Measurements from ENCODE around the gene C3orf33.
"Not testable (repeated sequence)": the region's sequence is repeated elsewhere in the genome, so short reads cannot be mapped to it uniquely, and the experiment has no call there.

Gene C3orf33, protein sequence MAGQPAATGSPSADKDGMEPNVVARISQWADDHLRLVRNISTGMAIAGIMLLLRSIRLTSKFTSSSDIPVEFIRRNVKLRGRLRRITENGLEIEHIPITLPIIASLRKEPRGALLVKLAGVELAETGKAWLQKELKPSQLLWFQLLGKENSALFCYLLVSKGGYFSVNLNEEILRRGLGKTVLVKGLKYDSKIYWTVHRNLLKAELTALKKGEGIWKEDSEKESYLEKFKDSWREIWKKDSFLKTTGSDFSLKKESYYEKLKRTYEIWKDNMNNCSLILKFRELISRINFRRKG

DNA sequence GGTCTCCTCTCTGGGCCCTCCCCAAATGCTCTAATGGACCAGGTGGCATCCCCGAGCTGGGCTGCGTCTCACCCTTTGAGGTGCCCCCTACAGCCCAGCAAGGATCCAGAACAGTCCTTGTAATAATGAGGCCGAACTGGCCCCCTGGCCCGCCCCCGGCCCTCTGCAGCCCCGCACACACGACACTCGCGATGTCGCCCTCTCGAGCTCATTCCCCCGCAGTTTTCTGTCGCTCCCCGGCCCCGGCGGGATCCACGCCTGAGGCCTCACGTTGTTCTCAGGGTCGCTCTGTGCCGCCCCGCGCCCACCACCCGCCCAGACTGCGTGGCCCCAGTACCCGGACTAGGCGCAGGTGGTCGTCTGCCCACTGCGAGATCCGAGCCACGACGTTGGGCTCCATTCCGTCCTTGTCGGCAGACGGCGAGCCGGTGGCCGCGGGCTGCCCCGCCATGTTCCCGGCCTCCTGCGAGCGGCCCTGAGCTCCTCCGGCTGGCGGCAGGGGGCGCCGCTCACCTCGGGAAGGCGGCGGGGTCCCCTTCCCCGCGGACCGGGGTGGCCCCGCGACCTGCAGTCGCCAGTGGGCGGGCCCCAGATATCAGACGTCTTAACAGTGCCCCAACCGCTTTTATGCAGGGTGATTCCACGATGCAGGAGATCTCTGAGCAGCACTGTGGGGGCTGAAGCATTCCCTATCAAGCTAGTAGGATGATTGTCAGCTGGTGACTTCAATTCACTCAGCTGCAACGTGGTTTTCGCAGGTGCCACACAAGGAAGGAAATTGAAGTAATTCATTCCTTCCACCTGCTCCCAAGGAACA is at the start of gene C3orf33:
Gene C3orf33 (minus strand): TSS at position 477 of the 817 bp plus-strand sequence. CDS start 26 bp downstream, at position 451.
- in situ Hi-C loops (cut with HindIII; ENCODE audit: low sequenced_read_pairs): no loop called here

DNA sequence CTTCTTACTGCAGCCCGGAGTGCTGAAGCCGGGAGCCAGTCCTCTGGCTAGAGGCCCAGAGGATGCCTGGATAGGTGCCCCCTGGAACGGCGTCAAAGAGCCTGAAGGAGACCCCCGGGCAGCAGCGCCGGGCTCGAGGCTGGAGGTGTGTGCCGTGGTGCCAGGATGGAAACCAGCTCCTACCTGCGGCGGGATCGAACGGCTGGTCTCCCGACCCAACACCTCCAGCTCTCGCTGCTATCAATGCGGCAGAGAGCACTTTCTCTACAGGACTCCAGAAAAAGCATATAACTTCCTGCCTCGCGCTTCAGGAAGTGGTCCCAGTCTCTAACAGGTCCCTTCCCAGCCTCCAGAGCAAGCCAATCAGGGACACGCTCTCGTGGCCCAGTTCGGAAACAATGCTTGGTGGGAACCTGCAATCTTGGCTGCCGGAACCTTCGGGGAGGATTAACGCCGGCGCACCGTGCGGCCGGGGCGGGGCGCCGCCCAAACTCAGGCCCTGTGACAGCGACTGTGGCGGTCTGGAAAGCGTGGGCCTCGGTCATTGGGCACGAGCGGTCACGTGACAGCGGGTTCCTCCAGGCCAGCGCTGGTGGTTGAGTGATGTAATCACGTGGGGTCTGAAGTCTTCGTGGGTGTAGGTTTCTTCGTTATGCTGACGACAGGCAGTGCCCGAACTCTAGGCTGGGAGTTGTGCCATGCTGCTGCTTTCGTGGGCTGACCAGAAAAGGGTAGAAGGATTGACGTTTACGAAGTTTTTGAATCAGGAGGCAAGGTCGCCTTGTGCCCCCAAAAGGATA is 48.3 kb upstream of the C3orf33 start, which contains the start of gene SLC33A1:
Gene SLC33A1 (minus strand): TSS at position 287 of the 800 bp plus-strand sequence. CDS start 430 bp downstream, outside the sequence.
- in situ Hi-C loops (cut with HindIII; ENCODE audit: low sequenced_read_pairs): no loop called here

DNA sequence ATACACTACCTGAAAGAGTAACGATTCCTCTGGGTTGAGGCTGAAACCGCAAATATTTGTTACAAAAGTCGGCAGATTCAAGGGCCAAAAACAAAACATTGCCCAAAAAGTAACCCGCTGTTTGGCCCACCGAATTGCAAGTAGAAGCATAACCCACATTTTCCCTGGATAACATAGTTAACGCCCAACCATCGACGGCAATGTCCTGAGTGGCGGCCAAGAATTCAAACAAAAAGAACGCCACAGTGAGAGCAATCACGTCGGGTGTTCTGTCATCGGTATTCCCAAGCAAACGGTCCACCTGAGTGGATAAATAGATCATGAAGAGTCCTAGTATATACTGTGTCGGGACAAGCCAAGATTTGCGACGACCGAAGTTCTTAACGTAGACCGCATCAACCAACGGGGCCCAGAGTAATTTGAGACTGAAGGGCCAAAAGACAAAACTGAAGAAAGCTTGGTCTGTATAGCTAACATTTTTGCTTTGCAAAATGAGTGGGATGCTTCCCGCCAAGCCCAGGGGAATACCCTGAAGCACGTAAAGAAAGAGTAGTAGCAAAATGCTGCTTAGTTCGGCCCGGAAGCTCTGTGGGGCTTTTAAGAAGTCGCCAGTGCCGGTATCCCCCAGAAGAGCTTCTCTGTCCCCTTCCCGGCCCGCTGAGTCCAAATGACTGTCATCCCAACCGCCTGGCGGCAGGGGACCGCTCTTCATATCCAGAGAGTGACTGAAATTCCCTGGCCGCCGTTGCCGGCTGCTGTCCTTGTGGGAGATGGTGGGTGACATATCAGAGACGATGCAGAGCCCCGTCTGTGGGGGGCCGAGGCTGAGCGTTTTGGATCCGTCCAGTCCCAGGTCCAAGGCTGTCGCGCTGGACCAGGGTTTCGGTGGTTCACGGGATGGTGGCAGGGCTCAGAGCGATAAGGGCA is 47.4 kb upstream of the C3orf33 start:
- in situ Hi-C loops (cut with HindIII; ENCODE audit: low sequenced_read_pairs): no loop called here

DNA sequence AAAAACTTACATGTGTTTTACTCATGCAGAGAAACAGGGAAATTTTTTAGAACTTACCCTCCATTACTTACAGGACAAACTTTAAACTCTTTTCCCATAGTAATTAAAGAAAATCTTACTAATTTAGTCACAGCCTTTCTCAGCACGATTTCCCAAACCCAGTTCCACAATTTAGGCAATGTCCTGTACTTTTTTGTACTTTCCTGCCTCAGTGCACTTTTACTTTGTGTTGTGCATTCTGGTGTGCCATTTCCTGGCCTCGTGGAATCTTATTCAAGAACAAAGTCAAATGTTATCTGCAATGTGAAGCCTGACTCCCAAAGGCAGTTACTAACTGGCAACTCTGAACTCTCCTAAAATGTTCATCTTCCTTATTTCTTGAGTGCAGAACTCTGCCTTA is 46.3 kb upstream of the C3orf33 start:
- in situ Hi-C loops (cut with HindIII; ENCODE audit: low sequenced_read_pairs): no loop called here

DNA sequence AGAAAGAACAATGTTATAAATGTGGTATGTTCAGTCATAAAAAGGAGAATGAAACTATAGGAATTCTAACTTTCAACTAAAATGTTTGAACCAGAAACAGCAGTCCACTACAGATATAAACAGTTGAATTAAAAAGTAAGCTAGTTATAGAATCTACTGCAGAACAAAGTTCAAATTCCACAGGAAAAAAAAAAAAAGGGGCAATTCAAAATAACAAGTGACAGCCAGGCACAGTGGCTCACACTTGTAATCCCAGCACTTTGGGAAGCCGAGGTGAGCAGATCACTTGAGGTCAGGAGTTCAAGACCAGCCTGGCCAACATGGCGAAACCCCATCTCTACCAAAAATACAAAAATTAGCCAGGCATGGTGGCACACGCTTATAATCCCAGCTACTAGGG is 43.3 kb upstream of the C3orf33 start:
- in situ Hi-C loops (cut with HindIII; ENCODE audit: low sequenced_read_pairs): not testable (repeated sequence)

DNA sequence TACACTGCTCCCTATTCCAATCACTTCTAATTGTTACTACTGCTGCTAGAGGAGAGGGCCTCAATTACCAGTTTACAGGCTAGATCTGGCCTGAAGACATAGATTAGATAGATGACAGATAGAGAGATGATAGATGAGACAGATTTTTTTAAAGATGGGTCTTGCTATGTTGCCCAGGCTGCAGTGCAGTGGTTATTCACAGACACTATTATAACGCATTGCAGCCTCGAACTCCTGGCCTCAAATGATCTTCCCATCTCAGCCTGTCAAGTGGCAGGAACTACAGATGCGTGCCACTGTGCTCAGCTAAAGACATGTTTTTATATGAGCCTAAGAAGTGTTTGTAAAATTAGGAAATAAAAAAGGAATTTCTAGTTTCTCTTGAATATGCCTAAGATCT is 41.9 kb upstream of the C3orf33 start:
- in situ Hi-C loops (cut with HindIII; ENCODE audit: low sequenced_read_pairs): no loop called here

DNA sequence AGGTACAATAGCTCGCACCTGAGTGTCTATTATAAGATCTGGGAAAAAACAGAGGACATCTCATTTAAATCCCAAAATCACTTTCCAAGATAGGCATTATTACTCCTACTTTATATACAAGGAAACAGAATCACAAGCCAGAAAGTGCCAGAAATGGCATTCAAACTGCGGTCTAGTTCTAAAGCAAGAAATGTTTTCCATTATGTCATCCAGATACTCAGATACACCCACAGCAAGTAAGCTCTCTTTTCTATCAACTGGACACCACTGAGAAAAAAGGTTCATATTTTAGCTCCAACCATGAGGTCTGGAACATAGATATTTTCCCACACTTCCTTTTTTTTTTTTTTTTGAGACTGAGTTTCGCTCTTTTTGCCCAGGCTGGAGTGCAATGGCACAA is 40.0 kb upstream of the C3orf33 start:
- in situ Hi-C loops (cut with HindIII; ENCODE audit: low sequenced_read_pairs): no loop called here

DNA sequence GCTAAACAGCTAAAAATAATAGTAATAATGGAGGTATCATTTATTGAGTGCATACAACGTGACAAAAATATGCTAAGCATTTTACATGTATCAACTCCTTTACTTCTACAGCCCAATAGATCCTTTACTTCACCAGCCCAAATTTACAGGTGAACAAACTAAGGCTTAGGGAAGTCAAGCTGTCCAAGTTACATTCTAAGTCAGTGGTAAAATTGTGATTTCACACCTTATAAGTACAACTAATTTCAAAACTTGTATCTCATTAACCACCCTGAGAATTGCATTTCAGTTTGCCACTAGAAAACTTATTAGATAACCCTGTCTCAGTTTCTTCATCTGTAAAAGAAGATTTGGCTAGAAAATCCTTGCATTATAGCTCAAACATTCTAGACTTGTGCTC is 37.5 kb upstream of the C3orf33 start:
- in situ Hi-C loops (cut with HindIII; ENCODE audit: low sequenced_read_pairs): no loop called here

DNA sequence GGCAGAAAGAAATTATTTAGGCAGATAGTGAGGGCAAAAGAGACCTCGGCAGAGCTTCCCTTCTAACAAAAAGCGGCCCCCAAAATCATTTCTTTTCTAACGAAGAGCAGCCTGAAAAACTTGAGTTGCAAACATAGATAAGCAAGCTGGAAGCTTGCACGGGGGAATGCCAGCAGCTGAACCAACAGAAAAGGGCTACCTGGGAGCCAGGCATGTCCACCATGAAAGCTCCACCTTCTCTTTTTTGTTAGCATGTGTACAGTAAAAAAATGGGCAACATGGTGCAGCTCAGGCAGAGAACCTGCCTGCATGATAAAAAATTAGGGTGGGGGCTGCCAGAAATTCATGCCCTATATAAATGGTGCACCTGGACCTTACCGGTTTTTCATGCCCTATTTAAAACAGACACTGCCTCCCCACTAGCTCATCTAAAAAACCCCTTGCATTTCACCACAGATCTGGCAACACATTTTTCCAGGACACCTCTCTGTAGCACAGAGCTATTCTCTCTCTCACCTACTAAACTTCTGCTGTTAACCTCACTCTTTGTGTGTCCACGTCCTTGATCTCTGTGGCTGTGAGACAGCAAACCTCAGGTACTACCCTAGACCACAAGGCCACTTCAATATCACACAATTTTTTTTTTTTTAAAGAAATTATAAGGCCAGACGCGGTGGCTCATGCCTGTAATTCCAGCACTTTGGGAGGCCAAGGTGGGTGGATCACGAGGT is 29.4 kb upstream of the C3orf33 start:
- in situ Hi-C loops (cut with HindIII; ENCODE audit: low sequenced_read_pairs): no loop called here

DNA sequence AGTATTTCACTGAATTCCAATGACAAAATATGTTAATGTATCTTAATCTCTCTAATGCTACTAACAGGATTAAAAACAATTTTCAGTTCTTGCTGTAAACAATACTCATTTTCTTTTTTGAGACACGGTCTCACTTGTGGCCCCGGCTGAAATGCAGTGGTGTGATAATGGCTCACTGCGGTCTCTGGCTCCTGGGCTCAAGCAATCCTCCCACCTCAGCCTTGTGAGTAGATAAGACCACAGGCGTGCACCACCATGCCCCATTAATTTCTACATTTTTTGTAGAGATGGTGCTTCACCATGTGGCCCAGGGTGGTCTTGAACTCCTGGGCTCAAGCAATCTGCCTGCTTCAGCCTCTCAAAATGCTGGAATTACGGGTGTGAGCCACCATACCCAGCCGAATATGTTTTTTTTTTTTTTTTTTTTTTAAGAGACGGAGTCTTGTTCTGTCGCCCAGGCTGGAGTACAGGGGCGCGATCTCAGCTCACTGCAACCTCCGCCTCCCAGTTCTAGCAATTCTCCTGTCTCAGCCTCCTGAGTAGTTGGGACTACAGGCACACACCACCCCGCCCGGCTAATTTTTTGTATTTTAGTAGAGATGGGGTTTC is 22.5 kb upstream of the C3orf33 start:
- in situ Hi-C loops (cut with HindIII; ENCODE audit: low sequenced_read_pairs): not testable (repeated sequence)

DNA sequence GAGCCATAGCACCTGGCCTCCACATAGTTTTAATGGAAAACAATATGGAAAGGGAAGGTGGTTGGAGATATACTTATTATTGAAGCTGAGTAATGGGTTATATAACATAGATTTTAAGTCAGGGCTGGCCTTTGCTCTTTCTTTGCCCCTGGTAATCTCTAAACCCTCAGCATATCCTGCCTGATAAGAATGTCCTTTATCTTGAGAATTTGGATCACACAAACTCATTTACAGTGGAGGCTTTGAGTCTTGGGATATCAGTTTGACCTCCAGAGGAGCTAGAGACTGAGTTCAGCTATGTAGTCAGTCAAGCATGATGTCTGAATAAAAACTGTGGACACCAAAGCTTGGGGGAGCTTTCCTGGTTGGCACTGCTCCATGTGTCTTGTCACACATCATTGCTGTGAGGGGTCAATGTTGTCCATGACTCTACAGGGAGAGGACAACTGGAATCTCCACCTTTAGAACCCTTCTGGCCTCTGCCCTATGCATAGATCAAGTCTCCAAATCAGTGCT is 9.0 kb upstream of the C3orf33 start:
- in situ Hi-C loops (cut with HindIII; ENCODE audit: low sequenced_read_pairs): no loop called here

DNA sequence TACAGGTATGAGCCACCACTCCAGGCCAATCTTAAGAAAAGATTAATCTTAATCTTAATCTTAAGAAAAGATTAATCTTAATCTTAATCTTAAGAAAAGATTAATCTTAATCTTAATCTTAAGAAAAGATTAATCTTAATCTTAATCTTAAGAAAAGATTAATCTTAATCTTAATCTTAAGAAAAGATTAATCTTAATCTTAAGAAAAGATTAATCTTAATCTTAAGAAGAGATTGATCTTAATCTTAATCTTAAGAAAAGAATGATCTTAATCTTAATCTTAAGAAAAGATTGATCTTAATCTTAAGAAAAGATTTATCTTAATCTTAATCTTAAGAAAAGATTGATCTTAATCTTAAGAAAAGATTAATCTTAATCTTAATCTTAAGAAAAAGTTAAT is 7.1 kb upstream of the C3orf33 start:
- in situ Hi-C loops (cut with HindIII; ENCODE audit: low sequenced_read_pairs): not testable (repeated sequence)

DNA sequence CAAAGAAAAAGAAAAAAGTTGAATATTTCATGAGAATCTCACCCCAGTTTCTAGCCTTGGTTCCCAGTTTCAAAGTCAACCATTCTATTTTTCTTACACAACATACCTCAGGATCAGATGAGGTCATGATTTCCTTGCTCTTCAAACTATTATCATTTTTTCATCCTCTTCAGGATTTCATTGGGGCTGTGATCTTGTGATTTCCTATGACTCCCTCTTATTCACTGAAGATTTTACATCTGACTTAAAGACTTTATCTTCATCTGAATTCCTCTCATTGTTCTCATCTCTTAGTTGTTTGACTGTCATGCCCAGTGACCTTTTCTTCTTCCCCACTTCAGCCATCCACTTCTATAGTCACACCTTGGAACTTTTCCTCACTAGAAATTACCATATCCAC is 3.1 kb upstream of the C3orf33 start:
- in situ Hi-C loops (cut with HindIII; ENCODE audit: low sequenced_read_pairs): no loop called here

DNA sequence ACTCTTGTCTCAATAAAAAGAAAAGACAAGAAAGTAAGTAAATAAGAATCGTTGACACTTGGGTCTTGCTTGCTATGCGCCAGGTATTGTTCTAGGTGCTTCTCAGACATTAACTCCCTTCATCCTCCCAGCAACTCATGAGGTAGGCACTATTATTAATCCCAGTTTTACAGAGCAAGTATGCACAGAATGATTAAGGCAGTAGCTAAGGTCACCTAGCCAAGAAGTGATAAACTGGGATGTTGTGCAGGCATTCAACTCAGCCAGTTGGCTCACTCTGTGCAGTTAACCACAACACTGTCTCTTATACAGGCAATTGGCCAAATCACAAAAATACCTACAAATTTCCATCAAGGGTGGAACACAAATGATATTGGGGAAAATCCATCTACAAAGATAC is 1.7 kb upstream of the C3orf33 start:
- in situ Hi-C loops (cut with HindIII; ENCODE audit: low sequenced_read_pairs): no loop called here

DNA sequence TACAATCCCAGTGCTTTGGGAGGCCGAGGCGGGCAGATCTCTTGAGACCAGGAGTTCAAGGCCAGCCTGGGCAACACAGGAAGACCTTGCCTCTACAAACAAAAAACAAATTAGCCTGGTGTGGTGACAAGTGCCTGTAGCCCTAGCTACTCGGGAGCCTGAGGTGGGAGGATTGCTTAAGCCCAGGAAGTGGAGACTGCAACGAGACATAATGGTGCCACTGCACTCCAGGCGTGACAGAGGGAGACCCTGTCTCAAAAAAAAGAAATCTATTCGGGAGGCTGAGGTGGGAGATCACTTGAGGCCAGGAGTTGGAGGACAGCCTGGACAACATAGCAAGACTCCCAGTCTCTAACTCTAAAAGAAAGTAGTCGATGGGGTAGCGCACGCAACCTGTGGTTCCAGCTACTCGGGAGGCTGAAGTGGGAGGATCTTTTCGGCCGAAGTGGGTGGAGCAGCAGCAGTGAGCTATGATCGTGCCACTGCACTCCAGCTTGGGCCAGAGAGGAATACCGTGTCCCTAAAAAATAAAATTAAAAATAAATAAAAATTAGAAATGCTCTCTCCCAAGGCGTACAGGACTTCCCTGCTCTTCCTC is 775 bp downstream of the C3orf33 start:
- in situ Hi-C loops (cut with HindIII; ENCODE audit: low sequenced_read_pairs): no loop called here

DNA sequence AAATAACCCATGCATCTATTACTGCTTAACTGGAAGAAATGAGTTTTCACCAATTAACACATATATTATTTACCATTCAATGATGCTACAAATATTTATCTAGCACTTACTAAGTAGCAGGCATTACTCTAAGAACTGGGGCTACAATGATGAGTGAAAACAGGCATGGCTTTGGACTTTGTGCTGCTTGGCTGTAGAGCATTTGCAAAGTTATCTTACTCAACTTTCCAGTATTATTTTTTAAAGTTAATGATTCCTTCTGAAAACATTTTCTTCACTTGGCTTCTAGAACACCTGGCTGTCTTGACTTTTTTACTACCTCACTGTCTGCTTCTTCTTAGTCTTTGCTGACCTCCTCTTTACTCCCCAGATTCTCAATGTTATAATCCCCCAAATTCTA is 1.8 kb downstream of the C3orf33 start:
- in situ Hi-C loops (cut with HindIII; ENCODE audit: low sequenced_read_pairs): no loop called here

DNA sequence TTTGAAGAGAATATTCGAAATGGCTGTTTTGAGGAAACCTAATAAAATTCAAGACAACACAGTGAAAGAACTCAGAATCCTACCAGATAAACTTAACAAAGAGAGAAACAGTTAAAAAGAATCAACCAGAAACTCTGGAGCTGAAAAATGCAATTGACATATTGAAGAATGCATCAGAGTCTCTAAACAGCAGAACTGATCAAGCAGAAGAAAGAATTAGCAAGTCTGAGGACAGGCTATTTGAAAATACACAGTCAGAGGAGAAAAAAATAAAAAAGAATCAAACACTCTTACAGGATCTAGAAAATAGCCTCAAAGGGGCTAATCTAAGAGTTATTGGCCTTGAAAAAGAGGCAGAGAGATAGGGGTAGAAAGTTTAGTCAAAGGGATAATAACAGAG is 13.5 kb downstream of the C3orf33 start:
- in situ Hi-C loops (cut with HindIII; ENCODE audit: low sequenced_read_pairs): no loop called here

DNA sequence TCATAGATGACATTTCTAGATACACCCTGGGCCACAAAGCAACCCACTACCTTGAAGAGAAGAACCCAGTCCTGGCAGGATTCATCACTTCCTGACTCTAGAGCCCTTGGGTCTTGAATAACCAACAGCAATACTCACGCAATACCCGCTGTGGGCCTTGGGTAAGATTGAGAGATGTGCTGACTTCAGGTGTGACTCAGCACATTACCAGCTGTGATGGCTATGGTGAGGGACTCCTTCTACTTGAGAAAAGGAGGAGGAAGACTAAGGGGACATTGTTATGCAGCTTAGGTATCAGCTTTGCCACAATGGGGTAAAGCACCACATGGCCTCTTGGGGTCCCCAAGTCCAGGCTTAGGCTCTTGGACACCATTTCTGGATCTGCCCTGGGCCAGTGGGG is 14.9 kb downstream of the C3orf33 start:
- in situ Hi-C loops (cut with HindIII; ENCODE audit: low sequenced_read_pairs): no loop called here
